Fibroblast of skin of left quadriceps (primary cell): ENCODE measurements around the gene UNC5B.
"Not testable (repeated sequence)": the region's sequence is repeated elsewhere in the genome, so short reads cannot be mapped to it uniquely, and the experiment has no call there.

Source experiments
- DNase-seq, 2 experiments: peaks; one replicate each; pipeline ENCODE4 v3.0.0-alpha.2; 2013; ENCODE audit warnings: low read depth in 2 of 2

Gene UNC5B

DNA sequence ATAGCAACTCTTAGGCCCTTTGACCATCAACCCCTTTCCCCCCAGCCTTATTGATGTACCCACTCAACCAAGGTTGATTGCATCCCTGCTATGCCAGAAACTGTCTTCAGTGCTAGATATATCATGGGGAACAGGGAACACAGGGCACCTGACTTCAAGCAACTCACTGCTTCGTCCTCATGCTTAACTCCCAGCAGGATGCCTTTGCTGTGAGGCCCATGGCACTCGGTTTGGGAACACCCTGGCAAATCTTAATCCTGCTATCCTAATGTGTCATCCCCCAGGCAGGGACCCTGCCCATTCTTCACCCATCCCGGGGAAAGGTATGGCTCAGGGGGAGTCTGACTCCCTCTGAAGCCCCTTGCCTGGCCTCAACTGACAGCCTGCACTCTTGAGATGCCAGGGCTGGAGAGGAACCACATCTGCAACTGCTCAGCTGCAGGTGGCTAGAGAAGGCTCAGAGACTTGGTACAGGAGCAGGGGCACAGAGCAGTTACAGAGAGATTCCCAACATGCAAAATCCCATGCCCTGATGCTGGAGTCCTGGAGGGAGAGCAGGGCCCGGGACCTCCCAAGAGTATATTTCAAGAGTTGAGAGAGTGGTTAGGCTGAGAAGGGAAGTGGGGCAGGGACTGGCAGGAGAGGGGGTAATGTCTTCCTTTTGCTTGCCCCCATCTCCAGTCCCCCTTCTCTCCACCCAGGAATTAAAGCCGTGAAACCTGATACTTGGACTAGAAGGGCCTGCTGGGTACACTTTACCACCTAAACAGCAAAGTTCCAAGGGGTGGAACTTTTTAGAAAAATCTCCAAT is 2.4 kb upstream of the UNC5B start:
- no peak for DNase-seq

DNA sequence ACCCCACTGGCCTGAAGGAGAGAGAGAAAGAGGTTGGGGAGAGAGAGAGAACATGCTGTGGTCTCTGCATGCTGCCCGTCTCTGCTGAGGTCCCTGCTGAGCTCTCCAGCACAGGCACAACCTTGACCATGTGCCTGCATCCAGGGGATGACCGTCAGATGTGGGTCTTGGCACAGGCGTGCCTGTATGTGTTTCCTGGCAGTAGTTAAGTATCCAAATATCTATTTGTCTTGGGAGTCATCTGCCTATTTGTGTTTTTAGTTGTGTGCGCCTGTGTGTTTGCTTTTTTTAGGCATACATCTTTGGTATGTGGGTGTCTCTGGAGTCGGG is 1.9 kb upstream of the UNC5B start:
- no peak for DNase-seq

DNA sequence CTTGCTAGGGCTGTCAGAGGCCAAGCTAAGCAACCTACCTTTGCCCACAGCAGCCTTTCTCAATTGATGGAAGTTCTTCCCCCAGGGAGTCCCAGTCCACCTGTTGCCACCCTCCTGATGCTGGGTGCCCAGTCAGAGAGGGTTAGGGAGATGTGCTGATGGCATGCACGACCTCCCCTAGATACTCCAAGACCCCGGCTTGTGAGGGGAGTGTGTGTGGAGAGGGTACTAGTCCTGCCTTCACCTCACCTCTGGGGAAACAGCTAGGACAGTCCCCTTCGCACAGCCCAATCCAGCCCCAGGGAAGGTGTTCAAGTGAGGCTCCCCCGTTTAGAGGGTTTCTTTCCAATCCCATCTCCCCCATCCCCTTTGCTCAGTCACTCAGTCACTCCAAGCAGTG is 1.3 kb upstream of the UNC5B start:
- DNase-seq, result no peak

DNA sequence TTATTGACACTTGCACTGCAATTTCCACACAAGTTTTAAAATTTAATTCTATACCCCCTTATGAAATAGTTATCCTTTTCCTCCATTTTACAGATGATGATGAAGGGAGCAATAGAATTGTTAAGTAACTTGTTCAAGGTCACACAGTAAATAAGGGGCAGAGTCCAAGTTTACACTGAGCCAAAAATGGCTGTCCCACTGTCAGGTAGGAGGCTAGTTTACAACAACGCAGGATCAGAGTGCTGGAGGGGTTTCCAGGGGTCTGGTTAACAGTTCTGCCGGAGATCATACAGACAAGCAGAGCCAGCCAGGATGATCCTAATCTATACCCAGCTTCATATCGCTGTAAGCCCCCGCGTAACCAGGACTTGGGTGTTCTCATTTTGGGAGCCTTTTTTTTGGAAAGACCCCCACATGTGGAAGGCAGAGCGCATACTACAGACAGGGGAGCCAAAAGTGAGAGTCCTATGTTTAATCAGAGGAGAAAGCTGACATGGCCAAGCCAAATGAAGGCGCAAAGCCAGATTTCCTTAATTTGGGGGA is 524 bp upstream of the UNC5B start:
- DNase-seq, result no peak

DNA sequence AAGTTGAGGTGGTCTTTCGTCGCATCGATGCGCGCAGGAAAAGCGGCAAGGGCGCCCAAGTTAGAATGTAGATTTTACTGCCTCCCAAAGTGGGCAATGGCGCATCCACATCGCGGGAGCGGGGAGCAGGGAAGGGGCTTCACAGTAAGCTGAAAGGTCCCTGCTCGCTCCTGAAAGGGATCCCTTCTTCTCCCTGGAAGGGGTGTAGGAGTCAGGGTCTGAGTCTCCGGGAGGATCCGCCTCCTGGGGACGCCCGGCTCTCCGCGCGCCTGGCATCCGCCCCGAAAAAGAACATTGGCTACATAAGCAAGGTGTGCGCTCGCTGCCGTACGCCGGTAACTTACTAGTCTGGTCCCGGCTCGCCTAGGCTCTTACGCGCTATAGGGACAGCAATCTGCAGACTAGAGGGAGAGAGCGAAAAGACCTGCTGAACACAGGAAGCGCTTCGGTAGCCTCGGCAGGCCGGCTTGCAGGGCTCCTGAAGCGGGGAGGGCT is 804 bp downstream of the UNC5B start:
- no peak for DNase-seq

DNA sequence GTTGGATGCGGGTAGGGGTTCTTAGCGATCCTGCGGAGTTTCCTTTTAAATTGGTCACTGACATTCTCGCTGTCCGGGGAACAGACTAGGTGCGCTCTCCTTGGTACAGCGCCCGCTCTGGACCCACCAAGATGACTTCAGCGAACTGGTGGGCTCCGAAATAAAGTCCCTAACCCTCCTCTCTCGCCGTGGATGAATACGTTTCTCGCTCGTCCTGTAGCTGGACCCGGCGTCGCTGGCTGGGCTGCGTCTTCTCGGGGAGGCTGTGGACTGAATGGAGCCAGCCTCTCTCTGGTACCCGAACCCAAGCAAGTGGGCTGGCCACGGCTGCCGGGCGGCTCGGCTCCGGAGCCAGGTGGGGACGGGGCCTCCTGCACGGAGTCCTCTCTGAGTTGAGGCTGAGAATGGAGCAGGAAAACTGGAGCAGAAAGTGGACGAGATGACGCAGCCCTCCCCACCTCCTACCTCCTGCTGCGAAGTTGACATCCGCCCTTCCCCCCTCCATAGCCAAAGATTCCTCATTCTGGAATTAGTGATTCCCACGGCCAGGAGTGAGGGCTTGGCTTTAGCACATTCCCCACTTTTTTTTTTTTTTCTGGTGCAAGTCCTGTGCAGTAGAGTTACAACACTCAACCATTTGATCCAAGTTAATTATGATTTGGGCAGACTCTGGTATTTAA is 1.5 kb downstream of the UNC5B start:
- DNase-seq, result peak; percentile 82 to 87

DNA sequence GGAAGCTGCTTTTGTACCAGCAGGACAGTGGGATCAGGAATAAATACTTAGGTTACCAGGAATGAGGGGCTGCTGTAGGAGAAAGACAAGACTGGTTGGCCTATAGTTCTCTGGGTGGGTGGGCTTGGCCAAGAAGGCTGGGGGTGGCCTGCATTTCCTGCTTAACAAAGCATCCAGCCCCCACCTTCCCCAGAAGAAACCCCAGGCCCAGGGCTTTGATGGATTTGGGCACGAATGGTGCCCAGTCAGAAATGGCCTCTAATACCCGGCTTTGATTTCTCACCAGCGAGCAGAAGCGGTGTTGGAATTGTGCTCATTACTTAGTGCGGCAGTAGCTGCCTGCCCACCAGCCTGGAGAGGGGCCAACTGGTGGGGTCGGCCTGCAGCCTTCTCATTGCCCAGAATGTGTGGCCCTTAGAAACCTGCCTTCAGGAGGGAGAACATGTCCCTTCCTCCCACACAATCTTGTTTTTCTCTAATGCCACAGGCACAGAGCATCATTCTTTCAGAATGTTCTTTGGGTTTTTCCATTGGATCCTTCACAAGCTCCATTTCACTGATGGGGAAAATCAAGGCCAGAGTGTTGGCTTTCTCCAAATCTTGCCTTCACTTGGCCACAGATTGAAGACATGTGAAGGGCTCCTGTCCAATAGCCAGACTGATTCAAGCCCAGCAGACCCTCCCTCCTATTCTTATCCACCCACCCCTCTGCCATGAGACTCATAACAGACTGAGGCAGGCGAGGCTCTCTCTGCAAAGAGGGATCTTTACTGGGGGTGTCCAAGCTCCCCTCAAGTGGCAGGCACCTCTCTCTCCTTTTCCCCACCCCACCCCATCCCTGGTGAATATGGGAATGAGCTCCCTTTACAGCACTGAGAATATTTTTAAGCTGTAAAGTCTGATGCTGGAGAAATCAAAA is 2.5 kb downstream of the UNC5B start:
- no peak for DNase-seq

DNA sequence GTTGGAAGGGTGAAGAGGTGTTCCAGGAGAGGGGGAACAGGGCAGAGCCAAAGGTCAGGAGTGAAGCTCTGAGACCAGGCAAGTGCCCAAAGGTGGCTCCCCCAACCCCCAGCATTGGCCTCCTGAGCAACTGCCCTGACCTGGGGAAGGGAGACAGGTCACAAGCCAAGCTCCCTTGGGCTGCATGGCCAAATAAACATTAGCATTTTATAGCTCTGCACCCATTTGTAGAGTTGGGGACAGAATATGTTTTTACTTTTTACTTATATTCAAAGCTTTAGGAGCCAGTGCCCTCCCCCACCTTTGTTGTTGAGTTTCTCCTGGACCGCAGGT is 4.0 kb downstream of the UNC5B start:
- no peak for DNase-seq

DNA sequence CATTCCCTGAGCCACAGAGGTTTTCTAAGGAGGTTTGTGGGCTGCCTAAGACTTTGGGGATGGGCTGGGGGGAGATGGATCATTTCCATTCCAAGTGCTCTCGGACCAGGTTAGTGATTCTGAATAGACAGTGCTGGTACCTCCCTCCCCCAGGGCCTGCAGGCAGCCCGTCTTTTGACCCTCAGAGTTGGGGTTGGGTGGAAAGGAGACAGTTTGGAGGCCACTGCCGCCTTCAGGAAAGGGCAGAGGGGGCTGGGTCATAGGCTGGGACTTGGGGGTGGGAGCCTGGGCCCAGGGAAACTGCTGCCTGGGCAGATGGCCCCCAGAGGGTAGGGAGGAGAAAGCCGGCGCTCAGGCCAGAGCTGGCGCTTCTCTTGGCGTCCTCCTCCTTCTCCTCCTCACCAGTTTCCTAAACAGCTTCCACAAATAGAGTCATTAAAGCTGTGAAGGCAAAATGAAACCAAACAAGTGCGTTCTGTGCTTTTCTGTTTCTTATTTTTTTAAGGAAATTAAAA is 4.4 kb downstream of the UNC5B start:
- no peak for DNase-seq

DNA sequence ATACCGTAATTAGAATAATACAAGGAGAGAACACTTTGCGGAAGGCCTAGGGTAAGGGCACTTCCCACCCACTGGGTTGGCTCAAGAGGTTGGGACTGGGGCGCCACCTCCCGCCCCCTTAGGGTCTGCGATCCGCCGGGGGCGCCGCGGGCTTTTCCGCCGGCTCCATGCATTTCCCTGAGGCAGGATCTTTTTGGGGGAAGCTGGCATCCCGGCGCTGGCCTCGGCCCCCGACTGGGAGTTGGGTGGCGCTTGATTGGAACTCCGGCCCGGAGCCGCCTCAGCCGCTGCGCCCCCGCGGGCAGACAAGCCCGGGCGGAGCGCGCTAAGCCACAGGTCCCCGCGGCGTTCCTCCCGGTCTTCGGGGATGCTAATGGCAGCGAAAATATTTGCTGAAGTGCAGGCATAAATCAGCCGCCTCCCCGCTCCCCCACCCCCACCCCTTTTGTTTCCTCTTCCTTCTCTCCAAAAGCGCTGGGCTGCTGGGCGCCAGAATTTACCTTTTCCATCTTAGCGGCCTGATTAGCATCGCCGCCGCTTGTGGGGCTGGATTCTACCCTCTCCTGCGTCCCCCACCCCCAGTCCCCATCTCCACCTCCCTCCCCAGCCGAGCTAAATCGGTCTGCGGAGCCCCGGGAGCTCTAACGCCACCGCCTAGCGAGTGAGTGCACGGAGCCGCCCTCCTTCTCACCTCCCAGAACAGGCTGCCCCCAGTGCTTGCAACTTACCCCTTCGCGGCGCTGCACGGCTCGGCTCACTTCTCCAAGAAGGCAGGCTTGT is 5.1 kb downstream of the UNC5B start:
- DNase-seq, result no peak

DNA sequence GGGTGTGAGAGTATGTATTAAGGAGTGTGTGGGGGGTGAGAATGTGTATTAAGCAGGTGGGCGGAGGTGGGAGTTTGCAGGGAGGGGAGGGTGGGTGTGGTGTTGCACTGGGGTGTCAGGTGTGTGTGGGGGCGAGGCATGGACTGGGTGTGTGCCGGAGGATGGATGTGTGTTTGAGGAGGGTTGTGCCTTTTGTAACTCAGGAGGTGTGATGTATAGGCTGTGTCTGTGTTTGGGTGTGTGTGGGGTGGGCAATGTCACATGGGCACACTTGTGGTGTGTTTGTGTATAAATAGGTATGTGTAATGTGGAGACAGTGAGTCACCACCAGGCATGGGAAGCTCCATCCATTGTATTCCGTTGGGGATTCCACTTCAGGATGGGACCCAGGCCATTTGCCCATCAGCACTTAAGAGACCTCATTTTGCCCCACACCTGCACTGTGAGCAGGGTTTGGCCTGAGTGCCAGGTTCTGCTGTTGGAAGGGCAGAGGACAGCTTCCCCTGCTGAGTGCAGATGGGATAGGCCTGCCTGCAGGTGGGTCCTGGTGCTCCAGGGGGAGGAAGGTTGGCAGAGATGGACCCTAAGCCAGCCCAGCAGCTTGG is 5.8 kb downstream of the UNC5B start:
- no peak for DNase-seq

DNA sequence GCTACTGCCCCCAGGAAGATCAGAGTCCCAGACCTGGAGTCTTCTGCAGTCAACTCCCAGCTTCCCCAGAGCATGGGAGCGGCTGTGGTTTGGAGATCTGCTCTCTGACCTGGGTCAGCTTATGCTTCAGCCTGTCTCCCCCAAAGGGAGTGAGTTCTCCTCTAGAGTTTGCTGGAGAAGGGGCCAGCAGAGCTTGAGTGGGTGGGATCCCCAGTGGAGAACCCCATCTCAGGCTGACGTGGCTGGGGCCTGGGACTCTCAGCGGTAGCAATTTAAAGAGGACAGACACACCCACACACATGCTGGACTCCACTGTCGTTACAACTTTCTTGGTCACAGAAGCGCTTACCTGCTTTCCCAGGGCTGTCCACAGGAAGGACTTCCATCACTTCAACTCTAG is 6.3 kb downstream of the UNC5B start:
- no peak for DNase-seq

DNA sequence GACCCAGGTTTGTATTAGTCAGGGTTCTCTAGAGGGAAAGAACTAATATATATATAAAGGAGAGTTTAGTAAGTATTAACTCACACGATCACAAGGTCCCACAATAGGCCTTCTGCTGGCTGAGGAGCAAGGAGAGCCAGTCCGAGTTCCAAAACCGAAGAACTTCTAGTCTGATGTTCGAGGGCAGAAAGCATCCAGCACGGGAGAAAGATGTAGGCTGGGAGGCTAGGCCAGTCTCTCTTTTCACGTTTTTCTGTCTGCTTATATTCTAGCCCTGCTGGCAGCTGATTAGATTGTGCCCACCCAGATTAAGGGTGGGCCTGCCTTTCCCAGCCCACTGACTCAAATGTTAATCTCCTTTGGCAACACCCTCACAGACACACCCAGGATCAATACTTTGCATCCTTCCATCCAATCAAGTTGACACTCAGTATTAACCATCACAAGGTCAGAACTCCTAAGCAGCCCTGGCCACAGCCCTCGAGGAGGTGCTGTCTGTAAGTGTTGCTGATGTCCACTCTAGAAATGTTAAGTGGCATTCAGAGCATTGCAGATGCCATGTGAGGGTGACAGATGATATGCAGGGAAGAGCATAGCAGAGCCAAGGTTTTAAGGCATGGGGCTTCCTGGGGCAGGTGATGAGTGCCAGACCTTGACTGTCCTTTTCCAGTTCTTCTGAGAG is 7.0 kb downstream of the UNC5B start:
- not testable (repeated sequence) for DNase-seq

DNA sequence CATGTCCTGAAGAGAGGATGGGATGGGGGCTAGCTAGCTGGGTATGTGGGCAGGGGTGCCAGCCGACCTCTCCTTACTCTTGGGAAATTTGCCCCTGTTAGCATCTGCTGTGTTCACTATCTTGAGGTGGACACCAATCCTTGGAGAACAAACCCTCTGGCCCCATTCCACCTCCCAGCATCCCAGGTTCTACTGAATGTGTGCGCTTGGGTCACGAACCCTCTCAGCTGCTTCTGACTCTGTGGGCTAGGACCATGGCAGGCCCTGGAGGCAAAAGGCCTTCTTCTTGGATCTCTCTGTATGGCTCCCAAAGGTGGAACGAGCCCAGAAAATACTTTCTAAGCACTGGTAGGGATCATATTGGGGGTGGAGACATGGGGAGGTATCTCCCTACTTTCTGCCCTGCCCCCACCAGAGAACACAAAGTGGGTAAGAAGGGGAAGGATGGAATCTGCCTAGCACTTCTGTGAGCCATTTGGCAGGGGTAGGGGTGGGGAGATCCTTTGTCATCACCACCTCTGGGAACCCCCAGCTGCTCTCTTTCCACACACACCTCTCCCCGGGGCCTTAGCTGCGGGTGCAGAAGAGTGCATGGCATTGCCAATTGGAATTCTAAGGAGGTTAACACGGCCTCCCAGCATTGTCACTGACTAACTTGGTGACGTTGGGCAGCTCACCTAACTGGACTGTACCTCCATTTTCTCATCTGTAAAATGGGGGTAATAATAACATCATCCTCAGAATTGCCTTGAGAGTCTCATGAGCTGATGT is 7.7 kb downstream of the UNC5B start:
- no peak for DNase-seq

DNA sequence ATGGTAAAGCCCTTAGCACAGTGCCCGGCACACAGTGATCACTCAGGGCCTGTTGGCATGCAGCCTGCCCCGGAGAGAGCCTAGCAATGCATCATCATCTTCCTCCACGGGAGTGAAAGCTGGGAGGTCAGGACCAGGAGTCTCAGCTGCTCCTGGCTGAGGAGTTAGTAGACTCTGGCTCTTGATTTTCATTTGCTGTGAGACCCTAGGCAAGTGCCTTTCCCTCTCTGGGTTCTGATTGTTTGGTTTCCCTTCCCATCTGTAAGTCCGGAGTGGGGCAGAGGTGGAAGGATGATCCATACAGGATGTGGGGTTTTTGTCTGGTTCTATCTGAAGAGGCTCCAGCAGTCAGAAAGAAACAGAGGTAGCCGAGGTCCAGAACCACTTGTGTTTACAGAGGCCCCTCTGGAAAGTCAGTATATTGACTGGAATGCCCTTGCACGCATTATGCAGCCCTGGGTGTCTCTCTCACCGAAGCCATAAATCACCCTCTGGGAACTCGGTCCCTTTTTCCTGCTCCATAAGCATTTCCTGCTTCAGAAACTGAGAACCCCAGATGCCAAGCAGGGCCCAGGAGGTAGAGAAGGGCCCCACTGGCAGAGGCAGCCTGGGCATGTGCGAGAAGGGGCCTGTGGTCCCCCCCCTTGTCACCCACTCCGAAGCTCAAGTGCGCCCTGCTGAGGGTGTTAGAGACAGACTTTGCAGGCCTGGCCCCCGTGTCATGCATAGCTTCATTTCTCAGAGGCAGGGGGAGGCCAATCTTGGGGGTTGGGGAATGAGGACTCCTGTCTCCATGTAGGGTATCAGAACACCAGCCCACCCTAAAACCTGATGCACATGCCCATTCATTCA is 8.5 kb downstream of the UNC5B start:
- no peak for DNase-seq

DNA sequence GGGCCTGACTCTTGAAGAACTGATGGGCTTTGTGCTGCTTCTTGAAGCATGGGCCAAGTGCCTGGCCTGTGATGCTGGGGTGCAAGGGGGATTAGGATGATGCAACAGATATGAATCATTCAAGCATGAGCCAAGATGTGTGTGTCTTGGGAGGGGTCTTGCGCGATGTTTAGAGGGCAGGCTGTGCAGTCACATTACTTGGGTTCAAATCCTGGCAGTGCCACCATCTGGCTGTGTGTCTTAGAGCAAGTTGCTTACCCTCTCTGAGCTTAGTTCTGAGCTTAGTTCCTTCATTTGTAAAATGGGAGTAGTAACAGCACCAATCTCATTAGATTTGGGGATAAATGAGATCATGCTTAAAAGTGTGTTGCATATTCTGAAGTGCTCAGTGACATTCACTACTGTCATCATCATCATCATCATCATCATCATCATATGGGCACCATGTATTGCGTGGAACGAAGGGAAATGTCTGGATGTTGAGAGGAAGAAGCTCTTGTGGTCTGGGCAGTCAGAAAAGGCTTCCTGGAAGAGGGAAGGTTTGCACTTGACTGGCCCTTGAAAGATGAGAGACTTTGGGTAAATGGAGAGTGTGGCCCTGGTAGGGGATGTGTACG is 9.3 kb downstream of the UNC5B start:
- no peak for DNase-seq

DNA sequence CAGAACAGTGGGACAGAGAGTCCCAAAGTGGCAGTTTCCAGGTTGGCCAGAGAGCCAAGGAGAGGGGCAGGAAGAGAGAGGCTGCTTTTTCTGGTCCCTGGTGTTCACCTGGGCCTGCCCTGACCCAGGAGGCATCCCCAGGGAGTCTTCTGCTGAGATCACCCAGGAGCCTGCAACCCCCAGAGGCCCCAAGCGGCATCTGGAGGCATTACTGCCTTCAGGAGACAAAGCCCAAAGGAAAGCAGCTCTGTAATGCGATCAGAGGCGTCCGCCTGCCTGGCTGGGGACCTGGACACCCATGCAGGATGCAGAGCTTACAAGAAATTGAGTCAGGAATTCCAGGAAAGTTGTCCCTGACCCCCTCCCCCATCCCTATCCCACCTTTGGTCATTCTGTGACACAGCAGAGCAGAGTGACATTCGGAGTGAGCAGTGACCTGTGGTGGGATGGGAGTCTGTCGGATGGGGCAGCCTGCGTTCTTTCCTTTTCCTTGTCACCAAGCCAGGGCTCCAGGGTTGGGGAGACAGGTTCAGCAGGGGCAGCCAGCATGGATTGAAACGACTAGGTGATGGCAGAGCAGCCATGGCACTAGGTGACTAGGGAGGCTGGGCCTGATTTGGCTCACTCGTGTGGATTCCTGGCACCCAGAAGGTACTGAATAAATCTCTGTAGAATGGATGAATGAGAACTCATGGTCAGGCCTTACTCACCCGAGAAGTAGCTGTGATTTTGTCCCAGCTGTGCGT is 10.4 kb downstream of the UNC5B start:
- DNase-seq, result no peak
